Measurements from ENCODE around the gene TMUB1.
"Not testable (repeated sequence)": the region's sequence is repeated elsewhere in the genome, so short reads cannot be mapped to it uniquely, and the experiment has no call there.

The TMUB1 gene

DNA sequence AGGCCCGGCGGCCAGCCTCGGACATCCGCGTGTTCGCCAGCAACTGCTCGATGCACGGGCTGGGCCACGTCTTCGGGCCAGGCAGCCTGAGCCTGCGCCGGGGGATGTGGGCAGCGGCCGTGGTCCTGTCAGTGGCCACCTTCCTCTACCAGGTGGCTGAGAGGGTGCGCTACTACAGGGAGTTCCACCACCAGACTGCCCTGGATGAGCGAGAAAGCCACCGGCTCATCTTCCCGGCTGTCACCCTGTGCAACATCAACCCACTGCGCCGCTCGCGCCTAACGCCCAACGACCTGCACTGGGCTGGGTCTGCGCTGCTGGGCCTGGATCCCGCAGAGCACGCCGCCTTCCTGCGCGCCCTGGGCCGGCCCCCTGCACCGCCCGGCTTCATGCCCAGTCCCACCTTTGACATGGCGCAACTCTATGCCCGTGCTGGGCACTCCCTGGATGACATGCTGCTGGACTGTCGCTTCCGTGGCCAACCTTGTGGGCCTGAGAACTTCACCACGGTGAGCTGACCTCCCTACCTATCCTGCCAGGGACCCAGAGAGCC is 34.3 kb downstream of the TMUB1 start:
- no peak for DNase-seq

DNA sequence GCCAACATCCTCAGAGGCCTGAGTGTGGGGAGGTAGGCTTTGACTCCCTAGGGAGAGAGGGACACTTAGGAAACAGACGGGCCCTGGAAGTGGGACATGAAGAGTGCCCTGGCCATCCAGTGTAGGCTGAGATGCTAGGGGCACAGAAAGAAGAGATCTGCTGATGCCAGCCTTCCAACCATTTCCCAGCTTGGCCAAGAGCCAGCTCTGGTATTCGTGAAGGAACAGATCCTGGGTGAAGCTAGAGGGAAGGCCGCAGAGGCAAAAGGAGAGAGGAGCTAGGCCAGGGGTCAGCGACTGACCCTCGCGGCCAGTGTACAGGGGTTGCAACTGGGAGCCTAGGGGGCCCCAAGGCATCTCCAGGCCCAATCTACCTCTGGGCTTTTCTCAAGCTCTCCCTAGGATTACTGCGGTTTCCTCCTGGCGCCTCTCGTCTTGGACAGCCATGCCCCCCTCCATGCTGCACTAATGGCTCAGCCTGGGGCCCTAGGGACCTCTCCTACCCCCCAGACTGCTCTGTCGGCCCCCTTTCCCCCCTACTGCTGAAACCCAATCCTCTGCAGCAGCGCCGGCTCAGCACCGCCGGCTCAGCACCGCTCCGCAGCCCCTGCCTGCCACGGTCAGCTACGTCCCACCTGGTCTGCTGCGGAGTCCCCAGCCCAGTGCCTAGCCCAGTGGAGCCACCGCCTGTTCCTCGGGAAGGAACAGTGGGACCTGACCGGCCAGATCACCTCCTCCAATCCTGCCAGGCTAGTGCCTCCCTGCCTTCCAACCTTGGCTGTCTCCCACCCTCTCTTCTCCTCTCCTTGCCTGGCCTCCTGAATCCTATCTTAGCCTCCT is 35.1 kb downstream of the TMUB1 start, which contains the start of gene ASIC3:
TSS of gene ASIC3 (plus strand) at position 556 of the 840 bp plus-strand sequence. CDS start 355 bp downstream, outside the sequence.
- no peak for DNase-seq

- no peak for DNase-seq
Measured at GRCh38 chr7:151046603-151047573, 36.4 kb downstream of the TMUB1 start.

DNA sequence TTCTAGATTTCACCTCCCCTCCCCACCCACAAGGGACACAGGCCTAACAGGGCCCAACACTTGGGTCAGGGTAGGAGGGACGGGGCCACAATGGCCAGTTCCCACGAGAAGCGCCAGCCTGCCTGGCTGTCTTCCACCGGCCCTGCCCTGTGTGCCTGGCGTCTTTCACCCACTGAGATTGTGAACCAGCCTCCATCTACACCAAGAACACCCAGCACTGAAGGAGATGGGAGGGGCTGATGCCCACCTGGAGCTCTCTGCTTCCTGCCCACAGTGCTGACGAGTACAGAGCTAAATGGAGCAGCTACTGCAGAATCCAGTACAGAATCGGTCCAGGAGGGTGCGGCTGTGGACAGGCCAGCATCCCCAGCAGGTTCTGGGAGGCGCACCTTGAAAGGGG is 37.3 kb downstream of the TMUB1 start:
- DNase-seq = no peak

- no peak for DNase-seq
Measured at GRCh38 chr7:151045262-151045661, 38.0 kb downstream of the TMUB1 start.

DNA sequence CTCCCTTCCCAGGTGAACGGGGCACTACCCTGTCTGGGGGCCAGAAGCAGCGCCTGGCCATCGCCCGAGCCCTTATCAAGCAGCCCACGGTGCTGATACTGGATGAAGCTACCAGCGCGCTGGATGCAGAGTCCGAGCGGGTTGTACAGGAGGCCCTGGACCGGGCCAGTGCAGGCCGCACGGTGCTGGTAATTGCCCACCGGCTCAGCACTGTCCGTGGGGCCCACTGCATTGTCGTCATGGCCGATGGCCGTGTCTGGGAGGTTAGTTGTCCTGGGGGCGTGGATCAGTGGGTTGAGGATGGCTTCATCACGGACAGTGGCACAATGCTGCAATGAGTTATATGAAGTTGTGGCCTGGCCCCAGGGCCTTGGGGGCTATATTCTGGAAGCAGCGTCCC is 39.3 kb downstream of the TMUB1 start:
- DNase-seq = no peak

DNA sequence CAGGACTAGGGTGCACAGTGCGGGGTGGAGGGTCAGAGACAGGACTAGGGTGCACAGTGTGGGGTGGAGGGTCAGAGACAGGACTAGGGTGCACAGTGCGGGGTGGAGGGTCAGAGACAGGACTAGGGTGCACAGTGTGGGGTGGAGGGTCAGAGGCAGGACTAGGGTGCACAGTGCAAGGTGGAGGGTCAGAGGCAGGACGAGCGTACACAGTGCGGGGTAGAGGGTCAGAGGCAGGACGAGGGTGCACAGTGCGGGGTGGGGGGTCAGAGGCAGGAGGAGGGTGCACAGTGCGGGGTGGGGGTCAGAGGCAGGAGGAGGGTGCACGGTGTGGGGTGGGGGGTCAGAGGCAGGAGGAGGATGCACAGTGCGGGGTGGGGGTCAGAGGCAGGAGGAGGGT is 39.8 kb downstream of the TMUB1 start:
- not testable (repeated sequence) for DNase-seq

DNA sequence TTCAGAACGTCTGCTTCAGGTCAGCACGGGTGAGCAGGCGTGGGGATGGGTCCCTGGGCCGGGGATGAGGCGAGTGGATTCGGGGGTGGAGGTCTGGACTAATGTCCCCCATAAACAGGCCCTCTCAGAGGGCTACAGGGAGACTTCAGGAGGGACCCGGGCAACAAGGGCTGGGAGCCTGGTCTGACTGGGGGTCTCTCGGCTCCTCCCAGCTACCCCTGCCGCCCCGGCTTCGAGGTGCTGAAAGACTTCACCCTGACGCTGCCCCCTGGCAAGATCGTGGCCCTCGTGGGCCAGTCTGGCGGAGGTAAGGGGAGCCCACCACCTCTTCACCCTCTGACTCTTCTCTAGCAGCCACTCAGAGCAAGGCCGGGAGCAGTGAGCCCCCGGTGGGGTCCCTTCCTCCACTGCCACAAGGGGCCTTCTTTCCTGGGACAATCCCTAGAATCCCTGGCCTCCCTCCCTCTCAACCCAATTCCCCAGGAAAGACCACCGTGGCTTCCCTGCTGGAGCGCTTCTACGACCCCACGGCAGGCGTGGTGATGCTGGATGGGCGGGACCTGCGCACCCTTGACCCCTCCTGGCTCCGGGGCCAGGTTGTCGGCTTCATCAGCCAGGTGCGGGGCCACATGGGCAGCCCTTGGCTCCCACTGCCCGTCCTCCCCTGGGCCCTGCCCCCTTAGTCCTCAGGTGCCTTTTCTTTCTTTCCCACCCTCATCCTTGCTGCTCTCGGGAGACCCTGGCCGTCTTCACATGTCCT is 42.5 kb downstream of the TMUB1 start:
- DNase-seq = no peak

GRCh38 chr7:151039850-151040548 is 43.3 kb downstream of the TMUB1 start:
- no peak for DNase-seq

- DNase-seq = peak; percentile 63
Measured at GRCh38 chr7:151038951-151039849, 44.1 kb downstream of the TMUB1 start.

GRCh38 chr7:151035902-151036301 is 47.4 kb downstream of the TMUB1 start:
- no peak for DNase-seq

- no peak for DNase-seq
Measured at GRCh38 chr7:151035026-151035717, 48.1 kb downstream of the TMUB1 start.

DNA sequence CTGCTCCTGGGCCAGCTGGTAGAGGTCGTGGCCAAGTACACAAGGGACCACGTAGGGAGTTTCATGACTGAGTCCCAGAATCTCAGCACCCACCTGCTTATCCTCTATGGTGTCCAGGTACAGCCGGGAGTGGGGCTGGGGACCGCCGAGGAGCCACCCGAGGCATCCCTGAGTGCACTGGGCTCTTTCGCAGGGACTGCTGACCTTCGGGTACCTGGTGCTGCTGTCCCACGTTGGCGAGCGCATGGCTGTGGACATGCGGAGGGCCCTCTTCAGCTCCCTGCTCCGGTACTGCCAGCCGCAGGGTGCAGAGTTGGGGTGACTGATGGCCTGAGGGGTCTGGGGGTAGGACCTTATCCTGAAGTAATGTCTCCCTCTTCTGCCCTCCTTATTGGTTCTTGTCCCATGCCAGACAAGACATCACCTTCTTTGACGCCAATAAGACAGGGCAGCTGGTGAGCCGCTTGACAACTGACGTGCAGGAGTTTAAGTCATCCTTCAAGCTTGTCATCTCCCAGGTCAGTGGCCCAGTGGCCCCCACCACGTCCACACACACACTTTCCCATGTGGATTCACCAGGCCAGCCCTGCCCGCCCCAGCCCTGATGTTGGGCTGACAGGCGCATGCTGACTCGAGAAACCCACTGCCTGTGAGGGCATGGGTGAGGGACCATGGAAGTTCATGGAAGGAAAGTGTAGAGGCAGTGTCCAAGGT is 48.8 kb downstream of the TMUB1 start:
- DNase-seq = no peak

GRCh38 chr7:151033864-151034249 is 49.4 kb downstream of the TMUB1 start:
- no peak for DNase-seq

DNA sequence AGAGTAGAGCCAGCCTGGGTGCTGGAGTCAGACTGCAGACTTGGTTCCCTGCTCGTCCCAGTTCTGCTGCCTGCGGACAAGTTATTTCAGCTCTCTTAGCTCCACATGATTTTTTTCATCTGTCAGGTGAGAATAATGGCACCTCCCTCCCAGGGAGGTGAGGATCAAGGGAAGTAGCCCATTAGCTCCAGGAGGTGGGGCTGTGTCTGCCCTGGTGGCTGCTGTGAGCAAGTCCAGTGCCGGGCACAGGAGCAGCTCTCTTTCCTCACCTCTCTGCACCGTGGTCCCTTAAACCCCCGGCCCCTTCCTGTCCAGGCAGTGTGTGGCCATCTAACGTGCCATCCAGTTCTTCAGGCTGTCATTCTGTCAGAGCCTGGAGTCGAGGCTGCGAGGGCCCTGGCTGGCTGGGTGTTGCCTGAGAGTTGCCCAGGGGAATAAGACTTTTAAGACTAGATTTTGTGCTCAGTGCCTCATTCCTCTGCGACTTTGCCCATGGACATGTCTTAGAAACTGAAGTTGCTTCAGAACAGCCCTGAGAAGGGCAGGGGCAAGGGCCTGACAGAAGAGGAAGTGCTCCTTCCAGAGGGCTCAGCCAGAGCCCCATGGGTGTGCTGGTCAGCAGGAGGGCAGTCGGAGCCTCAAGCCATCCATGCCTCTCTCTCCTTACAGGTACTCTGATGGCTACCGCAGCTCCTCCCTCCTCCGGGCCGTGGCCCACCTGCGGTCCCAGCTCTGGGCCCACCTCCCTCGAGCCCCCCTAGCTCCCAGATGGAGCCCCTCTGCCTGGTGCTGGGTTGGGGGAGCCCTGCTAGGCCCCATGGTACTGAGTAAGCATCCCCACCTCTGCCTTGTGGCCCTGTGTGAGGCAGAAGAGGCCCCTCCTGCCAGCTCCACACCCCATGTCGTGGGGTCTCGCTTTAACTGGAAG is 50.1 kb downstream of the TMUB1 start:
- no peak for DNase-seq
